ENCODE measurements around the gene PLD6.

The PLD6 gene

DNA sequence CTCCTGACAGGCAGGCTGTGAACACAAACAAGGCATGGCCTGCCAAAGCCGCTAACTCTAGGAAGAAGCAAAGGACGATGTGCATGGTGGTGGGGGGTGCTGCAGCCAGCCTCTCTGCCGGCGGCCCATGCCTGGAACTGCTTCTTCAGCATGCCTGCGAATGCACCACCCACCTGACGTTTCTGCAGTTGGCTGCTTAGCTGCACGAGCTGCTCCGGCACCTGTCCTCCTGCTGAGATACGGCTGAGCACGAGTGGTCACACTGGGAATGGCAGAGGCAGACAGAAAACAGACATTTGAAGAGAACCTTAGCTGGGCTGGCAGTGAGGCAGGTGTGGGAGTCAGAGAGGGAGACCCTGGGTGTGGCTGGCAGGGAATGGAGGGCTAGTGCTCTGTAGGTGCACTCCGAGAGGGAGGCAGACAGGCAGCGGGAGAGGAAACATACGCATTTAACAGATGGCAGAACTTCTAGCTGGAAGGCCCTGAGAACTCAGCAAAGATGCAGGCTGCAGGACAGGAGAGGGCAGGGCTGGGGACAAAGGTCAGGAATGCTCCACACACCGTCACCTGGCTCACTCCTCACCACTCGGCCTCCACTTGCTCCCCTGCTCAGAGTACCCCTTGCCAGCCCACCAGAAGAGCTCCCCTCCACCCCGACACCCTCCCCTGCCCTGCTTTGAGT, 25.6 kb upstream of the PLD6 start:
- TF ChIP-seq TAF1 (IDR thresholded peaks at IDR 0.05; ENCODE audit: borderline replicate concordance, insufficient read depth, low read length) (no peak), FOXP2 (optimal IDR thresholded peaks at IDR 0.05; ENCODE audit: borderline replicate concordance, extremely low read depth, extremely low read length, insufficient read depth) (no peak), POLR2AphosphoS5 (IDR thresholded peaks at IDR 0.05; ENCODE audit: low read depth, low read length) (no peak), SIN3A (IDR thresholded peaks at IDR 0.05; ENCODE audit: borderline replicate concordance, insufficient read depth, low read length) (no peak), REST (IDR thresholded peaks at IDR 0.05; ENCODE audit: insufficient read depth in 1 of 2, low read depth in 2 of 2, low read length in 2 of 2) (no peak)

DNA sequence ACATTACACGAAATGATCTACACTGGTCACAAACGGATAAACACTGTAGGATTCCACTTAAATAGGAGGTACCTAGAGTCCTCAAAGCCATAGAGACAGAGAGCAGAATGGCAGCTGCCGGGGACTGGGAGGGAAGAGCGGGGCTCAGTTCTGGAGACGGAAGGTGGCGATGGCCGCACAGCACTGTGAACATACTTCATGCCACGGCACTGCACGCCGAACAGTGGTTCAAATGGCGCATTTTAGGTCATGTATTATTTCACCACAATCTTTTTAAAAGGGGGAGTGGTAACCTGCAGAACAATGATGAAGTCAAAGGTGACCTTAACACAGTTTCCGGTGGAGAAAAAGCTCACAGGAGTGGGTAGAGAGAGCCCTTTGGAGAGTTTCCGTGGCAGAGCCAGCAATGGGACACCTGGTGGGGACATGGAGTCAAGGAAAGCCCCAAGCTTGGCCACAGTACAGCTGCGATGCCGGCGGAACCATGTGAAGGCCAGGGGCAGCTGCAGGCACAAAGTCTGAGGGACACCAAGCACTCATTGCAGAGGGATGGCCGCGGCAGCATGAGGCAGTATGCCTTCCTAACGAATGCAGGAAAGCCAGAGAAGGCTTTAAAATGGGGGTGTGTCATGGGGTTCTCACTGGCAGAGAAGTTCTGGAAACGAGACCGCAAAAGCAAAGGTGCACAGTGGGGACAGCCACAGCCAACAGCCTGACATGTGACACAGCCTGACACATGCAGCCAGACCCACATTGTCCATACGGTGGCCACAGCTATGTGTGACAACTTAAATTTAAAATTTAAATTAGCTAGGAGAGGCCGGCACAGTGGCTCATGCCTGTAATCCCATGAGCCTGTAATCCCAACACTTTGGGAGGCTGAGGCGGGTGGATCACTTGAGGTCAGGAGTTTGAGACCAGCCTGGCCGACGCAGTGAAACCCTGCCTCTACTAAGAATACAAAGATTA, 23.6 kb upstream of the PLD6 start:
- TF ChIP-seq TAF1 (IDR thresholded peaks at IDR 0.05; ENCODE audit: borderline replicate concordance, insufficient read depth, low read length) = no peak
- TF ChIP-seq REST (IDR thresholded peaks at IDR 0.05; ENCODE audit: insufficient read depth in 1 of 2, low read depth in 2 of 2, low read length in 2 of 2) = no peak
- no peak for TF ChIP-seq POLR2AphosphoS5 (IDR thresholded peaks at IDR 0.05; ENCODE audit: low read depth, low read length)
- TF ChIP-seq FOXP2 (optimal IDR thresholded peaks at IDR 0.05; ENCODE audit: borderline replicate concordance, extremely low read depth, extremely low read length, insufficient read depth) = no peak
- no peak for TF ChIP-seq SIN3A (IDR thresholded peaks at IDR 0.05; ENCODE audit: borderline replicate concordance, insufficient read depth, low read length)

- TF ChIP-seq POLR2AphosphoS5 (IDR thresholded peaks at IDR 0.05; ENCODE audit: low read depth, low read length) (no peak), FOXP2 (optimal IDR thresholded peaks at IDR 0.05; ENCODE audit: borderline replicate concordance, extremely low read depth, extremely low read length, insufficient read depth) (no peak), SIN3A (IDR thresholded peaks at IDR 0.05; ENCODE audit: borderline replicate concordance, insufficient read depth, low read length) (no peak), TAF1 (IDR thresholded peaks at IDR 0.05; ENCODE audit: borderline replicate concordance, insufficient read depth, low read length) (no peak), REST (IDR thresholded peaks at IDR 0.05; ENCODE audit: insufficient read depth in 1 of 2, low read depth in 2 of 2, low read length in 2 of 2) (no peak)
Measured at GRCh38 chr17:17228521-17229279, 22.6 kb upstream of the PLD6 start.

DNA sequence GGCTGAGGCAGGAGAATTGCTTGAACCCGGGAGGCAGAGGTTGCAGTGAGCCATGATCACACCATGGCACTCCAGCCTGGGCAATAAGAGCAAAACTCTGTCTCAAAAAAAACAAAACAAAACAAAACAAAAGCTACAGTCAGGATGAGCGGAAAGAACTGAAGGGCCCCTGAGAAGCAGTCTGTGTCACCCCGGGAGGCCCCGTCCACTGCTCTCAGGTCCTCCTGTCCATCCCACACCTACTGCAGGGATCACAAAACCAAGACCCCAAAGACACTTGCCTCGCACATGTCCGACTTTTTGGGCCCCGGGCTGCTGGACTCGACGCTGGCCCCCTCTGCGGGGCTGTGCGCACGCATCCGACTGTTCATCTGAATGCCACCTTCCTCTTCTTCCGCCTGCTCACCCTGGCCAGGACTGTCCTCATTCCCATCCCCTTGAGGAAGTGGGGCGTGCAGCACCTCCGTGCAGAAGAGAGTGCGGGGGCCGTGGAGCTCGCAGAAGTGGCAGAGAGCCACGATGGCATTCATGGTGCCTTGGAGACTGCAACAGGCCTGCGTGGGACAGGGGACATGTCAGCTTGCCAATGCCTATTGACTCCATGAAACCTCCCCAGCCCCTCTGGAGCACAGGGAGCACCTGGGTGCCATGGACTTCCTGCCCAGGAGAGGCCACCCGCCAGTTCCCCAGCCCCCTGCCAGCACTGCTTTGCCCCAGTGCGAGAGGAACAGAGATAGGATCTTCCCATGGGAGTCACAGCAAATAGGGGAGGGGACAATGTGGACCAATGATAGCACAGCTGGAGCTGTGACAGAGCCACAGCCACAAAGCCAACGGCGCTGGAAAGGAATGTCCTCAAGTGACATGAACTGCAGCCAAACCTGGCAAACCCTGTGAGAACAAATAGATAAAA, 21.7 kb upstream of the PLD6 start:
- TF ChIP-seq SIN3A (IDR thresholded peaks at IDR 0.05; ENCODE audit: borderline replicate concordance, insufficient read depth, low read length) = no peak
- no peak for TF ChIP-seq REST (IDR thresholded peaks at IDR 0.05; ENCODE audit: insufficient read depth in 1 of 2, low read depth in 2 of 2, low read length in 2 of 2)
- no peak for TF ChIP-seq FOXP2 (optimal IDR thresholded peaks at IDR 0.05; ENCODE audit: borderline replicate concordance, extremely low read depth, extremely low read length, insufficient read depth)
- no peak for TF ChIP-seq TAF1 (IDR thresholded peaks at IDR 0.05; ENCODE audit: borderline replicate concordance, insufficient read depth, low read length)
- no peak for TF ChIP-seq POLR2AphosphoS5 (IDR thresholded peaks at IDR 0.05; ENCODE audit: low read depth, low read length)
